ENCODE measurements around the gene PSRC1.
A peak's percentile ranks its signal among the peaks of the same experiment; 100 is the strongest.
"Not testable (repeated sequence)": the region's sequence is repeated elsewhere in the genome, so short reads cannot be mapped to it uniquely, and the experiment has no call there.

The PSRC1 gene

GRCh38 chr1:109290998-109291397 lies 8.1 kb upstream of the PSRC1 start:
- DNase-seq (ENCODE audit: low read depth, low spot score): no peak
- Histone ChIP-seq H3K27ac (no peak overlapping the region), H3K9ac (ENCODE audit: insufficient read length) (no peak overlapping the region)

GRCh38 chr1:109290137-109290536 lies 7.2 kb upstream of the PSRC1 start:
- Histone ChIP-seq H3K4me3 (no peak overlapping the region), H3K36me3 (ENCODE audit: insufficient read depth, low read length) (no peaks in the 10 kb centered on the region), H3K9ac (ENCODE audit: insufficient read length) (no peak overlapping the region), H3K27ac (no peak overlapping the region), H3K9me3 (ENCODE audit: low read depth, low read length) (no peaks in the 10 kb centered on the region)
- no peak for TF ChIP-seq POLR2AphosphoS5 (IDR thresholded peaks at IDR 0.05; ENCODE audit: borderline replicate concordance, low read depth, low read length)
- no peak for TF ChIP-seq FOXP2 (optimal IDR thresholded peaks at IDR 0.05; ENCODE audit: control extremely low read depth, extremely low read length, insufficient read depth)
- no peak for TF ChIP-seq EZH2 (IDR thresholded peaks at IDR 0.05)
- no peak for DNase-seq (ENCODE audit: low read depth, low spot score)

More at GRCh38 chr1:109290998-109291397, 8.1 kb upstream of the PSRC1 start:
- no peaks in the 10 kb centered on the region for H3K36me3 ChIP-seq (ENCODE audit: insufficient read depth, low read length)
- H3K4me3 ChIP-seq: no peak overlapping the region
- no peak for TF ChIP-seq POLR2AphosphoS5 (IDR thresholded peaks at IDR 0.05; ENCODE audit: borderline replicate concordance, low read depth, low read length)
- no peak for TF ChIP-seq EZH2 (IDR thresholded peaks at IDR 0.05)
- TF ChIP-seq FOXP2 (optimal IDR thresholded peaks at IDR 0.05; ENCODE audit: control extremely low read depth, extremely low read length, insufficient read depth): no peak
- H3K9me3 ChIP-seq (ENCODE audit: low read depth, low read length): no peaks in the 10 kb centered on the region

- not testable (repeated sequence) for H3K27ac ChIP-seq; DNase-seq (ENCODE audit: low read depth, low spot score); H3K4me3 ChIP-seq; H3K9me3 ChIP-seq (ENCODE audit: low read depth, low read length); H3K9ac ChIP-seq (ENCODE audit: insufficient read length); H3K36me3 ChIP-seq (ENCODE audit: insufficient read depth, low read length)
Measured at GRCh38 chr1:109286762-109287161, 3.8 kb upstream of the PSRC1 start.

- Histone ChIP-seq H3K27ac (peak overlapping the region; percentile 80), H3K9me3 (ENCODE audit: low read depth, low read length) (no peaks in the 10 kb centered on the region), H3K4me3 (peak overlapping the region; percentile 93), H3K9ac (ENCODE audit: insufficient read length) (peak overlapping the region; percentile 80), H3K36me3 (ENCODE audit: insufficient read depth, low read length) (peaks cover 19% of the 10 kb centered on the region)
- DNase-seq (ENCODE audit: low read depth, low spot score): no peak
- TF ChIP-seq POLR2AphosphoS5 (IDR thresholded peaks at IDR 0.05; ENCODE audit: borderline replicate concordance, low read depth, low read length): no peak
- no peak for TF ChIP-seq EZH2 (IDR thresholded peaks at IDR 0.05)
- no peak for TF ChIP-seq FOXP2 (optimal IDR thresholded peaks at IDR 0.05; ENCODE audit: control extremely low read depth, extremely low read length, insufficient read depth)
Measured at GRCh38 chr1:109283748-109284600, 1.0 kb upstream of the PSRC1 start.

- Histone ChIP-seq H3K4me3 (peak overlapping the region; percentile 93), H3K9ac (ENCODE audit: insufficient read length) (peak overlapping the region; percentile 85), H3K27ac (no peak overlapping the region), H3K9me3 (ENCODE audit: low read depth, low read length) (no peaks in the 10 kb centered on the region), H3K36me3 (ENCODE audit: insufficient read depth, low read length) (peaks cover 27% of the 10 kb centered on the region)
- TF ChIP-seq POLR2AphosphoS5 (IDR thresholded peaks at IDR 0.05; ENCODE audit: borderline replicate concordance, low read depth, low read length) (no peak), EZH2 (IDR thresholded peaks at IDR 0.05) (no peak), FOXP2 (optimal IDR thresholded peaks at IDR 0.05; ENCODE audit: control extremely low read depth, extremely low read length, insufficient read depth) (no peak)
- DNase-seq (ENCODE audit: low read depth, low spot score): no peak
Measured at GRCh38 chr1:109282497-109282951, 421 bp downstream of the PSRC1 start.

GRCh38 chr1:109281680-109282496 lies 1.1 kb downstream of the PSRC1 start:
- DNase-seq (ENCODE audit: low read depth, low spot score): no peak
- no peaks in the 10 kb centered on the region for H3K9me3 ChIP-seq (ENCODE audit: low read depth, low read length)
- peak overlapping the region; percentile 93 for H3K4me3 ChIP-seq

GRCh38 chr1:109280862-109281261 lies 2.1 kb downstream of the PSRC1 start:
- no peak overlapping the region for H3K4me3 ChIP-seq

More at GRCh38 chr1:109281680-109282496, 1.1 kb downstream of the PSRC1 start:
- Histone ChIP-seq H3K27ac (no peak overlapping the region), H3K36me3 (ENCODE audit: insufficient read depth, low read length) (peaks cover 27% of the 10 kb centered on the region), H3K9ac (ENCODE audit: insufficient read length) (peak overlapping the region; percentile 85)
- TF ChIP-seq EZH2 (IDR thresholded peaks at IDR 0.05) (no peak), FOXP2 (optimal IDR thresholded peaks at IDR 0.05; ENCODE audit: control extremely low read depth, extremely low read length, insufficient read depth) (no peak), POLR2AphosphoS5 (IDR thresholded peaks at IDR 0.05; ENCODE audit: borderline replicate concordance, low read depth, low read length) (no peak)

GRCh38 chr1:109279615-109280278 lies 3.2 kb downstream of the PSRC1 start:
- Histone ChIP-seq H3K27ac (no peak overlapping the region), H3K36me3 (ENCODE audit: insufficient read depth, low read length) (peaks cover 27% of the 10 kb centered on the region), H3K9ac (ENCODE audit: insufficient read length) (no peak overlapping the region), H3K4me3 (no peak overlapping the region), H3K9me3 (ENCODE audit: low read depth, low read length) (no peaks in the 10 kb centered on the region)
- no peak for DNase-seq (ENCODE audit: low read depth, low spot score)
- no peak for TF ChIP-seq EZH2 (IDR thresholded peaks at IDR 0.05)
- no peak for TF ChIP-seq POLR2AphosphoS5 (IDR thresholded peaks at IDR 0.05; ENCODE audit: borderline replicate concordance, low read depth, low read length)
- TF ChIP-seq FOXP2 (optimal IDR thresholded peaks at IDR 0.05; ENCODE audit: control extremely low read depth, extremely low read length, insufficient read depth): no peak

More at GRCh38 chr1:109280862-109281261, 2.1 kb downstream of the PSRC1 start:
- Histone ChIP-seq H3K27ac (no peak overlapping the region), H3K9ac (ENCODE audit: insufficient read length) (no peak overlapping the region), H3K9me3 (ENCODE audit: low read depth, low read length) (no peaks in the 10 kb centered on the region), H3K36me3 (ENCODE audit: insufficient read depth, low read length) (peaks cover 27% of the 10 kb centered on the region)
- DNase-seq (ENCODE audit: low read depth, low spot score): no peak
- TF ChIP-seq EZH2 (IDR thresholded peaks at IDR 0.05) (no peak), POLR2AphosphoS5 (IDR thresholded peaks at IDR 0.05; ENCODE audit: borderline replicate concordance, low read depth, low read length) (no peak), FOXP2 (optimal IDR thresholded peaks at IDR 0.05; ENCODE audit: control extremely low read depth, extremely low read length, insufficient read depth) (no peak)

Data from SK-N-MC (cell line).